Endothelial cell of umbilical vein (primary cell): Measurements from ENCODE around the gene PYCR2. TPM values are rescaled to one million over a fixed set of nuclear protein-coding genes. Genes with fewer than 3 reads are reported as not detected.

Experiments
- BruUV-seq: library from RNA; stranded (reverse); fragments of 400-500 nt; replicated peaks from 2 replicates; lab custom pipeline; 2021; lab: Mats Ljungman, UMichigan
- CTCF ChIA-PET: fragments of 300-600, 350-600 bp; sonication (Branson Sonifier 250); formaldehyde crosslinking; loops from one replicate; lab custom pipeline; 2021; ENCODE audit warnings: antibody characterized with exemption, inconsistent platforms; lab: Charles Lee
- POLR2A ChIA-PET: fragments of 300-600, 350-600 bp; sonication (Branson Sonifier 250); formaldehyde crosslinking; loops from one replicate; lab custom pipeline; 2021; ENCODE audit warnings: antibody characterized with exemption, inconsistent platforms; lab: Charles Lee
- DNase-seq: peaks from one replicate; pipeline ENCODE4 v3.0.0-alpha.2; 2011; ENCODE audit warnings: low read depth, low spot score
- FAIRE-seq: peaks from 2 replicates; lab custom pipeline; 2011; peaks lifted over from hg19 to GRCh38; lab: Jason Lieb, UNC
- H2AFZ ChIP-seq: 2 replicates; pipeline ENCODE4 v1.6.0; 2012; ENCODE audit warnings: low read depth, low read length, control low read depth, inconsistent platforms
- H3K27ac ChIP-seq: 2 replicates; pipeline ENCODE4 v1.5.1; 2011; ENCODE audit warnings: low read depth, mild to moderate bottlenecking, control low read depth, low read length, moderate library complexity; ENCODE audit not compliant: insufficient read depth
- H3K27me3 ChIP-seq, 2 experiments: 2 replicates each; pipeline versions ENCODE4 v1.6.0 to v1.6.1; 2011; ENCODE audit warnings: low read length in 2 of 2, mixed read lengths in 1 of 2; ENCODE audit not compliant: control insufficient read depth in 2 of 2, insufficient read depth in 2 of 2
- H3K36me3 ChIP-seq, 2 experiments: 2 replicates in 1 of 2; 3 replicates in 1 of 2; pipeline ENCODE4 v1.5.1; 2011; ENCODE audit warnings: low read length in 2 of 2, mild to moderate bottlenecking in 1 of 2, moderate library complexity in 1 of 2; ENCODE audit not compliant: control insufficient read depth in 2 of 2, insufficient read depth in 2 of 2; ENCODE audit errors: extremely low read depth in 1 of 2
- H3K4me1 ChIP-seq: 3 replicates; pipeline ENCODE4 v1.5.1; 2011; ENCODE audit warnings: mild to moderate bottlenecking, low read length; ENCODE audit not compliant: control insufficient read depth, insufficient read depth; ENCODE audit errors: extremely low read depth
- H3K4me2 ChIP-seq: 2 replicates; pipeline ENCODE4 v1.6.1; 2011; ENCODE audit warnings: low read length, control low read depth, mixed read lengths; ENCODE audit not compliant: insufficient read depth
- H3K4me3 ChIP-seq, 3 experiments: fragments of 200-600 bp in 1 of 3; sonication (generic), shearing (Covaris generic) in 1 of 3; replicated peaks in 1 of 3; 2 replicates each; pipeline ENCODE4 v1.5.1; 2011 to 2016; ENCODE audit warnings: control low read depth in 3 of 3, low read length in 3 of 3, mild to moderate bottlenecking in 2 of 3, inconsistent platforms in 1 of 3, low read depth in 1 of 3, moderate library complexity in 1 of 3; ENCODE audit not compliant: insufficient read depth in 1 of 3
- H3K79me2 ChIP-seq: 2 replicates; pipeline ENCODE4 v1.6.0; 2012; ENCODE audit warnings: low read length, inconsistent platforms; ENCODE audit not compliant: control insufficient read depth, insufficient read depth
- H3K9ac ChIP-seq: replicated peaks from 2 replicates; pipeline ENCODE3; 2011; ENCODE audit warnings: low read length, control low read depth; ENCODE audit not compliant: insufficient read depth; ENCODE audit errors: extremely low read depth
- H3K9me1 ChIP-seq: replicated peaks from 3 replicates; pipeline ENCODE4 v1.6.0; 2011; ENCODE audit warnings: mild to moderate bottlenecking, low read length; ENCODE audit not compliant: control insufficient read depth, insufficient read depth; ENCODE audit errors: extremely low read depth
- H3K9me3 ChIP-seq: replicated peaks from 2 replicates; pipeline ENCODE4 v1.5.1; 2012; ENCODE audit warnings: low read length, inconsistent platforms; ENCODE audit not compliant: control insufficient read depth, insufficient read depth
- H4K20me1 ChIP-seq: replicated peaks from 2 replicates; pipeline ENCODE3; 2011; ENCODE audit warnings: mild to moderate bottlenecking, low read length; ENCODE audit not compliant: control insufficient read depth, insufficient read depth; ENCODE audit errors: extremely low read depth
- CTCF ChIP-seq, 2 donors: IDR thresholded peaks; 1 replicate in 1 of 2; 2 replicates in 1 of 2; pipeline ENCODE4 v1.5.1; 2011; ENCODE audit warnings: low read length in 2 of 2, mild to moderate bottlenecking in 2 of 2, moderate library complexity in 2 of 2, control low read depth in 1 of 2, inconsistent platforms in 1 of 2, low read depth in 1 of 2; ENCODE audit not compliant: insufficient read depth in 1 of 2; ENCODE audit errors: extremely low read depth in 1 of 2
- EZH2 ChIP-seq: IDR thresholded peaks from 2 replicates; pipeline ENCODE4 v1.6.1; 2012; ENCODE audit warnings: borderline replicate concordance, low read depth, mild to moderate bottlenecking, moderate library complexity, low read length, inconsistent platforms; ENCODE audit not compliant: severe bottlenecking
- FOS ChIP-seq: IDR thresholded peaks from 2 replicates; pipeline ENCODE4 v1.6.1; 2011; ENCODE audit warnings: mild to moderate bottlenecking, low read length, moderate library complexity, borderline replicate concordance; ENCODE audit not compliant: insufficient read depth
- GATA2 ChIP-seq: IDR thresholded peaks from 2 replicates; pipeline ENCODE4 v1.7.0; 2011; ENCODE audit warnings: low read depth, mild to moderate bottlenecking, moderate library complexity, mixed read lengths, low read length; ENCODE audit not compliant: insufficient read length, insufficient read depth
- JUN ChIP-seq: IDR thresholded peaks from 2 replicates; pipeline ENCODE4 v1.6.1; 2011; ENCODE audit warnings: borderline replicate concordance, low read depth; ENCODE audit not compliant: insufficient read length, insufficient read depth
- MYC ChIP-seq: IDR thresholded peaks from one replicate; pipeline ENCODE4 v1.6.1; 2011; ENCODE audit warnings: mild to moderate bottlenecking, low read depth, low read length
- POLR2A ChIP-seq: IDR thresholded peaks from 2 replicates; pipeline ENCODE4 v1.6.1; 2012; ENCODE audit warnings: low read depth, mild to moderate bottlenecking, control low read depth, low read length
- POLR2AphosphoS5 ChIP-seq: IDR thresholded peaks from 2 replicates; pipeline ENCODE4 v1.6.1; 2012; ENCODE audit warnings: low read depth, mild to moderate bottlenecking, control low read depth, low read length, moderate library complexity; ENCODE audit not compliant: insufficient read depth
- dilution Hi-C: fragments of 300-500 bp; cut with MboI; formaldehyde crosslinking; loops from one replicate; pipeline ENCODE4 v1.15.0; 2019; ENCODE audit warnings: low sequenced_read_pairs; ENCODE audit not compliant: extremely low pct_ligation_motif_present
- intact Hi-C: fragments of 100-400 bp; cut with micrococcal nuclease; formaldehyde crosslinking; loops from one replicate; pipeline ENCODE4 v1.10.0; 2022
- polyA plus RNA-seq, 4 experiments: library from polyadenylated mRNA; depleted of rRNA in 3 of 4; stranded (reverse) in 3 of 4; unstranded in 1 of 4; fragments of >200 nt; gene quantifications; 2 replicates each; pipeline versions ENCODE4 v1.2.1 to v1.2.3, GENCODE V29; 2011 to 2012; ENCODE audit warnings: missing spikeins in 1 of 4
- total RNA-seq: library from RNA; stranded (reverse); gene quantifications from 2 replicates; pipeline ENCODE4 v1.2.3, GENCODE V29; 2021
- TF ChIP-seq, protein P1 (sequence below): IDR thresholded peaks from 2 replicates; pipeline ENCODE4 v1.6.1; 2011; ENCODE audit not compliant: insufficient read depth, insufficient read length

The PYCR2 gene
- total and polyA plus RNA-seq, 2 donors (not counting 3 experiments of a cell fraction or from before 2014, with no cell fraction given) = 64.6 to 65.1 TPM

DNA sequence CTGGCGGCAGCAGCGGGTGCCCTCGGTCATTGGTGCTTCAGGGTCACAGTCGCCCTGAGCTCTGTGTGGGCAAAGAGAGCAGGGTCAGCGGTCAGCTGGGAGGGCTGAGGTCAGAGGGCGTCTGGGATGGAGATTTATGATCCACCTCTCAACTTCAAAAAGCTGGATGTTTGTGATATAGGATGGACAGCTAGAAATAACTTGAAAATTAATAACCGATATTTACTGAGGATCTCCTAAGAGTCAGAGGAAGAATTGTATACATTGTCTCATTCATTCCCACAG is 37.1 kb downstream of the PYCR2 start:
- Histone ChIP-seq H3K36me3 (no peaks in the 10 kb centered on the region), H2AFZ (no peak overlapping the region), H3K9me1 (no peaks in the 10 kb centered on the region), H3K79me2 (no peaks in the 10 kb centered on the region), H3K9me3 (no peaks in the 10 kb centered on the region), H3K4me1 (peaks cover 3% of the 10 kb centered on the region), H3K27ac (no peak overlapping the region), H4K20me1 (no peaks in the 10 kb centered on the region), H3K9ac (no peak overlapping the region), H3K4me3 (no peak overlapping the region), H3K4me2 (no peak overlapping the region), H3K27me3 (no peaks in the 10 kb centered on the region)
- no peak for DNase-seq
- POLR2A ChIA-PET = no interaction called here
- no peak for FAIRE-seq
- dilution Hi-C loops = no loop called here
- CTCF ChIA-PET = no interaction called here
- no TSS peak for BruUV-seq
- TF ChIP-seq FOS = no peak
- TF ChIP-seq CTCF (IDR thresholded peaks at IDR 0.05; ENCODE audit: extremely low read depth in 1 of 2, insufficient read depth in 1 of 2, low read depth in 1 of 2, low read length in 2 of 2) = no peak
- no peak for TF ChIP-seq MYC
- TF ChIP-seq JUN = no peak
- TF ChIP-seq GATA2 = no peak
- TF ChIP-seq POLR2AphosphoS5 = no peak
- TF ChIP-seq POLR2A = no peak
- TF ChIP-seq EZH2 = no peak
- TF ChIP-seq, protein P1, sequence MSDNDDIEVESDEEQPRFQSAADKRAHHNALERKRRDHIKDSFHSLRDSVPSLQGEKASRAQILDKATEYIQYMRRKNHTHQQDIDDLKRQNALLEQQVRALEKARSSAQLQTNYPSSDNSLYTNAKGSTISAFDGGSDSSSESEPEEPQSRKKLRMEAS = no peak
- intact Hi-C loops = no loop called here
